ENCODE results near the gene PTPA. TPM values are rescaled to one million over a fixed set of nuclear protein-coding genes. Genes with fewer than 3 reads are reported as not detected.
A peak's percentile ranks its signal among the peaks of the same experiment; 100 is the strongest.

The PTPA gene
- polyA plus RNA-seq, 1 donor from 2014 or later = 62.8 TPM

GRCh38 chr9:129175515-129175824 is 64.3 kb downstream of the PTPA start:
- Histone ChIP-seq H3K36me3 (ENCODE audit: insufficient read depth, low read length) (no peaks in the 10 kb centered on the region), H3K27ac (ENCODE audit: low read length) (peak overlapping the region; percentile 77), H3K4me3 (ENCODE audit: low read length) (peak overlapping the region; percentile 100), H3K4me2 (ENCODE audit: low read length) (peak overlapping the region; percentile 95), H3K9ac (ENCODE audit: low read length) (peak overlapping the region; percentile 95), H2AFZ (ENCODE audit: low read depth, low read length) (no peak overlapping the region), H3K27me3 (ENCODE audit: insufficient read depth, low read depth, low read length) (no peaks in the 10 kb centered on the region), H3K9me3 (ENCODE audit: low read length) (no peaks in the 10 kb centered on the region), H3K9me2 (ENCODE audit: insufficient read depth, low read length) (no peaks in the 10 kb centered on the region), H4K20me1 (ENCODE audit: insufficient read depth) (peaks cover 4% of the 10 kb centered on the region), H3K79me2 (replicated peaks; ENCODE audit: insufficient read depth, low read length) (peaks cover 21% of the 10 kb centered on the region), H3F3A (ENCODE audit: insufficient read depth, low read length, poor library complexity, severe bottlenecking) (no peaks in the 10 kb centered on the region)
- TF ChIP-seq CTCF (IDR thresholded peaks at IDR 0.05; ENCODE audit: poor library complexity, severe bottlenecking) (no peak), POLR2AphosphoS5 (IDR thresholded peaks at IDR 0.05) (no peak), MXI1 (conservative IDR thresholded peaks at IDR 0.05; ENCODE audit: poor library complexity, severe bottlenecking) (no peak), SMC3 (conservative IDR thresholded peaks at IDR 0.05; ENCODE audit: poor library complexity) (no peak), EP300 (conservative IDR thresholded peaks at IDR 0.05; ENCODE audit: poor library complexity, severe bottlenecking) (no peak)

- no peaks in the 10 kb centered on the region for H3K27me3 ChIP-seq (ENCODE audit: insufficient read depth, low read depth, low read length)
These were observed 64.8 kb downstream of the PTPA start for GRCh38 chr9:129175825-129176633.

More at GRCh38 chr9:129175825-129176633, 64.8 kb downstream of the PTPA start:
- Histone ChIP-seq H3K4me3 (ENCODE audit: low read length) (peak overlapping the region; percentile 100), H3K9ac (ENCODE audit: low read length) (peak overlapping the region; percentile 95), H3F3A (ENCODE audit: insufficient read depth, low read length, poor library complexity, severe bottlenecking) (no peaks in the 10 kb centered on the region), H2AFZ (ENCODE audit: low read depth, low read length) (no peak overlapping the region), H3K9me2 (ENCODE audit: insufficient read depth, low read length) (no peaks in the 10 kb centered on the region), H3K4me2 (ENCODE audit: low read length) (peak overlapping the region; percentile 95), H4K20me1 (ENCODE audit: insufficient read depth) (peaks cover 4% of the 10 kb centered on the region), H3K27ac (ENCODE audit: low read length) (peak overlapping the region; percentile 77), H3K36me3 (ENCODE audit: insufficient read depth, low read length) (no peaks in the 10 kb centered on the region), H3K79me2 (replicated peaks; ENCODE audit: insufficient read depth, low read length) (peaks cover 21% of the 10 kb centered on the region), H3K9me3 (ENCODE audit: low read length) (no peaks in the 10 kb centered on the region)
- TF ChIP-seq EP300 (conservative IDR thresholded peaks at IDR 0.05; ENCODE audit: poor library complexity, severe bottlenecking) = no peak
- TF ChIP-seq RAD21 (conservative IDR thresholded peaks at IDR 0.05) = no peak
- no peak for TF ChIP-seq MXI1 (conservative IDR thresholded peaks at IDR 0.05; ENCODE audit: poor library complexity, severe bottlenecking)
- TF ChIP-seq REST (IDR thresholded peaks at IDR 0.05; ENCODE audit: borderline replicate concordance) = no peak
- peak; percentile 17 for TF ChIP-seq POLR2AphosphoS5 (IDR thresholded peaks at IDR 0.05)
- no peak for TF ChIP-seq TAF1 (IDR thresholded peaks at IDR 0.05; ENCODE audit: low read depth)
- TF ChIP-seq CTCF (IDR thresholded peaks at IDR 0.05; ENCODE audit: poor library complexity, severe bottlenecking) = no peak
